Kidney epithelial cell (primary cell): ENCODE data around the gene SDCCAG8. TPM values are rescaled to one million over a fixed set of nuclear protein-coding genes. Genes with fewer than 3 reads are reported as not detected.

Experiments used
- DNase-seq: peaks from one replicate; pipeline ENCODE4 v3.0.0-alpha.2; 2010; ENCODE audit warnings: low read depth
- H3K27me3 ChIP-seq: 2 replicates; pipeline ENCODE4 v1.6.0; 2011; ENCODE audit warnings: low read length; ENCODE audit not compliant: control insufficient read depth, insufficient read depth
- H3K36me3 ChIP-seq: 2 replicates; pipeline ENCODE4 v1.5.1; 2011; ENCODE audit warnings: low read length; ENCODE audit not compliant: control insufficient read depth, insufficient read depth
- H3K4me3 ChIP-seq: 2 replicates; pipeline ENCODE4 v1.5.1; 2011; ENCODE audit warnings: low read depth, mild to moderate bottlenecking, control low read depth, low read length
- CTCF ChIP-seq: IDR thresholded peaks from 2 replicates; pipeline ENCODE4 v1.5.1; 2011; ENCODE audit warnings: mild to moderate bottlenecking, moderate library complexity, low read length, control low read depth, inconsistent platforms; ENCODE audit not compliant: insufficient read depth, poor library complexity, severe bottlenecking
- total RNA-seq: library from RNA; depleted of rRNA; stranded (reverse); fragments of >200 nt; gene quantifications from 2 replicates; pipeline ENCODE4 v1.2.3, GENCODE V29; 2015

SDCCAG8 gene
- total RNA-seq, 1 donor from 2014 or later: 46.9 TPM

- no peaks in the 10 kb centered on the region for H3K36me3 ChIP-seq
- no peak for TF ChIP-seq CTCF
- no peak overlapping the region for H3K4me3 ChIP-seq
- DNase-seq: no peak
- no peaks in the 10 kb centered on the region for H3K27me3 ChIP-seq
These were observed 37.8 kb upstream of the SDCCAG8 start for GRCh38 chr1:243218059-243218458.

- no peak for DNase-seq
- H3K27me3 ChIP-seq: no peaks in the 10 kb centered on the region
- H3K36me3 ChIP-seq: no peaks in the 10 kb centered on the region
- no peak for TF ChIP-seq CTCF
- H3K4me3 ChIP-seq: no peak overlapping the region
These were observed 28.2 kb upstream of the SDCCAG8 start for GRCh38 chr1:243227622-243228021.

- no peak for TF ChIP-seq CTCF
- Histone ChIP-seq H3K27me3 (no peaks in the 10 kb centered on the region), H3K36me3 (no peaks in the 10 kb centered on the region), H3K4me3 (no peak overlapping the region)
- no peak for DNase-seq
These were observed 26.3 kb upstream of the SDCCAG8 start for GRCh38 chr1:243229526-243229925.

GRCh38 chr1:243230914-243231313, 24.9 kb upstream of the SDCCAG8 start:
- TF ChIP-seq CTCF: no peak
- H3K27me3 ChIP-seq: no peaks in the 10 kb centered on the region
- no peaks in the 10 kb centered on the region for H3K36me3 ChIP-seq
- DNase-seq: no peak
- H3K4me3 ChIP-seq: no peak overlapping the region

- TF ChIP-seq CTCF: no peak
- no peaks in the 10 kb centered on the region for H3K27me3 ChIP-seq
- no peak for DNase-seq
- H3K4me3 ChIP-seq: no peak overlapping the region
- no peaks in the 10 kb centered on the region for H3K36me3 ChIP-seq
These were observed 21.9 kb upstream of the SDCCAG8 start for GRCh38 chr1:243233908-243234307.

- Histone ChIP-seq H3K36me3 (no peaks in the 10 kb centered on the region), H3K27me3 (no peaks in the 10 kb centered on the region), H3K4me3 (no peak overlapping the region)
- TF ChIP-seq CTCF: no peak
- DNase-seq: no peak
These were observed 20.7 kb upstream of the SDCCAG8 start for GRCh38 chr1:243234978-243235647.
